HL-60/S4 treated with retinoic acid at 250 ng/mL for 4 days and 3 days (cell line): ENCODE results near the gene FAM241B.

Source experiments
- in situ Hi-C: fragments of 300-500 bp; cut with MboI; formaldehyde crosslinking; loops from 2 replicates; pipeline ENCODE4 v1.7.0; 2022; ENCODE audit warnings: low sequenced_read_pairs

Gene FAM241B, protein sequence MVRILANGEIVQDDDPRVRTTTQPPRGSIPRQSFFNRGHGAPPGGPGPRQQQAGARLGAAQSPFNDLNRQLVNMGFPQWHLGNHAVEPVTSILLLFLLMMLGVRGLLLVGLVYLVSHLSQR

DNA sequence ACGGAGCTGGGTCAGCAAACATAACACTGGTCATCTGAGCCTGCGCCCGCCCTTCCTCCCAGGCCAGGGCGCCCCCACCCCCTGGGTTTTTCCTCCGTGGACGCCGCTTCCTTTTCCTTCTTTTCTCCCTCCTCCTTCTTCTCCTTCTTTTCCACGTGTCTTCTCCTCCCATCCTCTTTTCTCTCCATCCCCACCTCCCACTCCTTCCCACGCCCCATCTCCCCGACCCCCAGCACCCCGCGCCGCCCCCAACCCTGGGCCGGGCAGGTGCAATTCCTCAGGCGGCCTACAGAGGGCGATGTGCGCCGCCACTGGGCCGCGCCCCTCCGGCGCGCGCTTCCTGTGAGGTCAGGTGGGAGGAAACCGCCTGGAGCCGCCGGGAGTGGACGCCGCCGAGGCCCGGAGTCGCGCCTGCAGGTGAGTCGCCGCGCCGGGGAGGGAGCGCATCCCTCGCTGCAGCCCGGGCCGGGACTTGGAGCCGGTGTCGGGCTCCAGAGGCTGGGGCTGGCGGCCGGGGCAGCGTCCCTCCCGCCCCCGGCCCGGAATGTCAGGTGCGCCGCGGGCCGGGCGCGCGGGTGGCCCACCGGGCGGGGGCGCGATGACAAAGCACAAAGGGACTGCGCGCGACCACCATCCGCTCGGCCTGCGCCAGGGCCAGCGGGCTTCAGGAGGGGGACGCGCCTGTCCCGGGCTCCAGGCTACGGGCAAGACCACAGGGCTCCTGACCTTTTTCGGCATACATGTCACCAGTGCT is at the start of gene FAM241B:
FAM241B (plus strand) TSS at position 351 of the 754 bp plus-strand sequence. CDS start 1,497 bp downstream, outside the sequence.
- in situ Hi-C loops = no loop called here

DNA sequence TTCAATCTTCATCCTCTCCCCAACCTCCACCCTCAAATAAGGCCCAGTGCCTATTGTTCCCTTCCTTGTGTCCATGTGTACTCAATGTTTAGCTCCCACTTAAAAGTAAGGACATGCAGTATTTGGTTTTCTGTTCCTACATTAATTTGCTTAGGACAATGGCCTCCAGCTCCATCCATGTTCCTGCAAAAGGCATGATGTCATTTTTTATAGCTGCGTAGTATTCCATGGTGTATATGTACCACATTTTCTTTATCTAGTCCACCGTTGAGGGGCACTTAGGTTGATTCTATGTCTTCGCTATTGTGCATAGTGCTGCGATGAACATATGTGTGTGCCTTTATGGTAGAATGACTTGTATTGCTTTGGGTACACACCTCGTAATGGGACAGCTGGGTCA is 49.6 kb upstream of the FAM241B start:
- in situ Hi-C loops = no loop called here

DNA sequence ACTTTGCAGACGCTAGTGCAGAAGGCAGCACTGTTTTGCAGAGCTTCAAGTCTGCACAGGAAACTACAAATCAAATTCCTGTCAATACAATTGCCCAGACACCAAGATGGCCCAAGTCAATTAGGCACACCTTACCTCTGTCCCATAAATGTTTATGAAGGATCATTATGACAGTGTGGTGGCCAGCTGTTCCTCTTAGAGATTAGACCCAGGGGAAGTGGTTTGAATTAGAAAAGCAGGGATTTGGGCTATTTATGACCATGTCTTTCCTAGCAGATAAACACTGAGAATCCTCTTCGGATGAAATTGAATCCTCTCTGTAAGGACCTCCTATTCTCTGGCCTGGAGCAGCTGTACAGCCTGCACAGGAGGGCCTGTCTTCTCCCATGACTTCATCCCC is 46.9 kb upstream of the FAM241B start:
- in situ Hi-C loops = no loop called here

DNA sequence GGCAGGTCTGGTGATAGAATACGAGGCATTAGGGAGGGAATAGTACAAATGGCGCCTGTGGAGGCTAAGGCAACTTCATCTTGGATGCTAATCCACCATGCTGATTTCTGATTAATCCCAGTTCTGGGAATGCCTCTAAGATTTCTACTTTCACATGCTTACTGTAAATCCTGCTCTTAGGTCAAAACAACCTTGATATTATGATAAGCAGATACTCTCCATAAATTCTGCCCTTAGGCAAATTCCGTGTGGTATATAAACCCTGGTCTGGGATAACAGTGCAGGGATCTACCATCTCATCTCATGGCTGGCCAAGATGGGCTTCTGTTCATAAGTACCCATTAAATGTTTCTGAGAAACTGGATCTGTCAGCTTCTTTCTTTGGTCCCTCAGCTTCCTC is 45.4 kb upstream of the FAM241B start:
- in situ Hi-C loops = no loop called here

DNA sequence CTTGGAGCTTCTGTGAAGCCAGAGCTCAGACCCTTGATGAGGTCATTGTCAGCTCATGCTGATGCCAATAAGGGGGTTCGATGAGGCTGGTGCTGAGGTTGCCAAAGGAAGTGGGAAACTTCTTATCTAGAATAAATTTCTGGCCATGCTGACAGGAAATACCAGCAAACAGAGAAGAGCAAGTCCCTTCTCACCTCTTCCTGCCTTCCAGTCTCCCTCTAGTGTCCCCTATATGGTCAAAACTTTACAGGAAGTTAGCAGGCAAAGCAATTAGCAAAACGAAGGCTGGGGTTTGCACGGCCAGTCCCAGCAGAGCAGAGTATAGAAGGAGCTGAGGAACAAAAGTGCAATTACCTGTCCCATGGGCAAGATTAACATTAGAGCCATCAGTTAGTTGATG is 41.7 kb upstream of the FAM241B start:
- in situ Hi-C loops = no loop called here

DNA sequence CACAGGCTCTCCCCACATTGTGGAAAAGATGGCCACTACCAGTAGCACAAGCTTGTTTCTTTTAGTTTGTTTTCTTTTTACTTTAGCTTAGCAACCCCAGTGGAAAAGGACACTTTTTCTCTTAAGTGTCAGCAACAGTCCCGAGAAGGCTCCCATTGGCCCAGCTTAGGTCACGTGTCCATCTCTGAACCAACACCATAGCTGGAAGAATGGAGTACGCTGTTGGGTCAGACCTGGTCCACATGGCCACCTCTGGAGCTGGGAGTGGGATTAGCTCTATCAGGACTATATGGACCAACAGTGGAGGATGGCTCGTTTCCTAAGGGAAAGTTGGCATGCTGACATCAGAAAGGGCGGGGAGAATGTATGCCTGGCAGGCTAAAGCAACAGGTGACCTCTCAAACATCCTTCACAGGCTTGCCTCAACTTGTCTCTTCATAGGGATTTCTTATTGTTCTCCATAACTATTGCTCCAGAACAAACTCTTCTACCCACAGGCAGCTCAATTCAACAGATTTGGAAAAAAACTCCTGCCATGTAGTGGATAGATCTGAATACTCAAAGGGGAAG is 29.2 kb upstream of the FAM241B start:
- in situ Hi-C loops = no loop called here

DNA sequence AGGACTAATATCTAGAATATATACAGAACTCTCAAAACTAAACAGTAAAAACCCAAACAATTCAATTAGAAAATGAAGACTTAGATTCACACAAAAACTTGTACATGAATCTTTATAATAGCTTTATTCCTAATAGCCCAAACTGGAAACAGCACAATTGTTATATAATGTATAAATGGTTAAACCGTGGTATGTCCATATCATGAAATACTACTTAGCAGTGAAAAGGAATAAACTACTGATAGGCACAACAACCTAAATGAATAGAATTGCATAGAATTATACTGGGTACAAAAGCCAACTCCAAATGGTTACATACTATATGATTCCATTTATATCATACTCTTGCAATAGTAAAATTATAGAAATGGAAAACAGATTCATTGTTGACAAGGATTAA is 21.0 kb upstream of the FAM241B start:
- in situ Hi-C loops = no loop called here

DNA sequence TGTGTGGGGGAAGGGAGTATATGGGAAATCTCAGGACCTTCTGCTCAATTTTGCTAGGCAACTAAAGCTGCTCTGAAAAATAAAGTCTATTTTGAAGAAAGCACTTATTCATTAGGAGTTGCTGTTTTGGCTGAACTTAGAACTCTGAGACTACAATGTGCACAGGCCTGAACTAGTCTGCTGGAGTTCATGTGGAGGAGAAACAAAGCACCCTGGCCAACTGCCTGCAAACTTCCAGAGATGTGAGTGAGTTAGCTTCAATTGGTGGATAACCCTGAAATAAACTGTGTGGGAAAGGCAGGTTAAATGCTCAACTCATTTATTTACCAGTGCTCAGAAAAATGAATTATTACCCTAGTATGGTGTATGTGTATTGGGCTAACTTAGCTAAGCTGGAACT is 17.3 kb upstream of the FAM241B start:
- in situ Hi-C loops = no loop called here

DNA sequence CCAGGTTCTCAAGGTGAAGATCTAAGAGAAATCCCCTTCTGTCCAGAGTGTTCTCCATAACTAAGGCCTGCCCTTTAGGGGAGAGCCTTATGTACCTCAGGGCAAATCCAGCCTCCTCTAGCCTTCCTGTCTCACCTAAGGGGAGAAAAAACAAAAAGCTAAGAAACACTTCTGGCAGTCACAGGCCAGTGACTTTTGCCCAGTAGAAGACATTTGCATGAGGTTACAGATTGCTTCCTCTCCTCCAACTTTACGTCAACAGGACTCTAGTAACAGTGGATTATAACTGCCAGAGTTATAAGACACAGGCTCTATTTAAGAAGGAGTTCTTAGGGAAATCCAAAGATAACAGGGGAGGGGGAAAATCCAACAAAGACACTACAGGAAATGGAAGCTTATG is 15.9 kb upstream of the FAM241B start:
- in situ Hi-C loops = no loop called here

DNA sequence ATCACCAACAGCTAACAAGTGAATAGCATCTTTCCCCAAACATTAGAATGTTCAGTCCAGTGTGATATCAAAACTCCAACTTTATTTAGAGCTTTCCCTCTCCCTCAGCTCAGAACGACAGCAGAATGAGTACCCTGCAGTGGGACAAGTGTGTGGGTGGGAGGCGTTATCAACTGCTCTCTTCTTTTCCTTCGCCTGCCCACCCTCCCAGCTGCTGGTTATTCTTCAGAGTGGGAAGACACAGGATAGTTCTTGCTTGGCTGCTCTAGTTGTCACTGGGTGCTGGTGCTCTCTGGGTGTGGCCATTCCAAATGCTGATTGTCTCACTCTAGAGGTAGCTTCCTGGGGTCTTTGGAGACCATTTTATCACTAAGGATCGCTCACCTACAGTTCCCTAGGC is 13.7 kb upstream of the FAM241B start:
- in situ Hi-C loops = no loop called here

DNA sequence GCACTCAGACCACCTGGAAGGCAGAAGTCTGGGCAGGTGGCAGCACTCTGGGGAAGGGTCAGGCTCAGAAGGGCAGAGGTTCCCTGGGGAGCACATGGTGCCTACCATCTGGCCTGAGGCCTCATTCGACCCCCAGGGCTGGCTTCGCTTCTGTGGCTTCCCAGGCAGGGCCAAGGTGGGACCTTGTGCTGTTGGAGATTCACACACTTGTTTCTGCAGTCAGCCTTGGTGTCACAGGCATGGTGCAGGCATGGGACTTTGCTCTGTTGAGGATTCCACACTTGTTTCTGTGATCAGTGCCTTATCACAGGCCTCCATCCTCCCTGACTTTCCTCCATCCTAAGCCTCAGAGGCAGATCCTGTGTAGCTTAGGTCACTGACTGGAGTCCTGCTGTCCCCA is 11.3 kb upstream of the FAM241B start:
- in situ Hi-C loops = no loop called here

DNA sequence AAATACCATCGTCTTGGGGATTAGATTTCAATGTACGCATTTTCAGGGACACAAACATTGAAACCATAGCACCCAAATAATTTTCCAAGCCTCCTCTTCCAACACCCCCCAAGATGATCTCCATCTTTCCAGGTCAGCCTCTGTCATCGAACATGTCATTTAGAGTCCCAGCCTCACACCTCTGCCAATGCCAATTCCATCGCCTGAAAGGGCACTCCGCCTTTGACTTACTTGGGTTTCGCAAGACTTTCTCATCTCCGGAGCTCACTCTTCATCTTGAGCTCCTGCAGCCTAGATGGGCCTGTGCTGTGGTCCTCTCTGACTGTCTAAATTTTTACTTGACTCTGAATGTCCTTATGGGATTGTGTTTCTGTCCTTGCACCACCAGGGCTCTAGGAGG is 10.4 kb upstream of the FAM241B start:
- in situ Hi-C loops = no loop called here

DNA sequence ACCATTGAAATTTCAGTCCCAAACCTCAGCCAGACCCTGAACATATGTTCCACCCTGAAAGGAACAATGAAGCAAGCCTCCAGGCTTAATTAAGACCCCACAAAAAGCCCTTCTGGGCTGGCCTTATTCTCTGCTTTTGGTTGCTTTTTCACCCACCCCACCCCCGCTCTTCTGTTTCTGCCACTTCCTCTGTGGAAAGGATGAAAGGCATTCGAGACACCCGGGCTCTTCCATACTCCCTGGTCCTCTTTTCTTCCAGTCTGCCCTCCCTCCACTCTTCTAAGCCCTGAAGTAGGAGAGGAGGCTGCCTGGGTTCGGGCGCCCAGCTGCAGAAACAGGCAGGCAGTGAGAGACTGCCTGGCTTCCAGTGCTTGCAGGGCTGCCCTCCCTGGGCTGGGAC is 9.4 kb upstream of the FAM241B start:
- in situ Hi-C loops = no loop called here

DNA sequence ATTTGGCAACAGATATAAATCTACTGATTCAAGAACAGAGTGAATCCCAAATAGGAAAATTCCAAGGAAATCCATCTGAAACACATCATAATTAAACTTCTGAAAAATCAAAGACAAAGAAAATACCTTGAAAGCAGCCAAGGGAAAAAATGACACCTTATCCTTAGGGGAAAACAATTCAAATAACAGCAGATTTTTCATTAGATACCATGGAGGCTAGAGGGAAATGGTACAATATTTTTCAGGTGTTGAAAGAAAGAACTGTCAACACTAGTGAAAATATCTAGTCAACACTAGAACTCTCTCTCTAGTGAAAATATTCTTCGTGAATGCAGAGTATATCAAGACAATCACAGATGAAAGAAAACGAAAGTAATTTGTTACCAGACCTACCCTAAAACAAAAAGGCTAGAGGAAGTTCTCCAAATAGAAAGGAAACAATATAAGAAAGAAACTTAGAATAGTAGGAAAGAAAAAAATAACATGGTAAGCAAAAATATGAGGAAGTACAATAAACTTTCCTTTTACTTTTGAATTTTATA is 5.7 kb upstream of the FAM241B start:
- in situ Hi-C loops = no loop called here

DNA sequence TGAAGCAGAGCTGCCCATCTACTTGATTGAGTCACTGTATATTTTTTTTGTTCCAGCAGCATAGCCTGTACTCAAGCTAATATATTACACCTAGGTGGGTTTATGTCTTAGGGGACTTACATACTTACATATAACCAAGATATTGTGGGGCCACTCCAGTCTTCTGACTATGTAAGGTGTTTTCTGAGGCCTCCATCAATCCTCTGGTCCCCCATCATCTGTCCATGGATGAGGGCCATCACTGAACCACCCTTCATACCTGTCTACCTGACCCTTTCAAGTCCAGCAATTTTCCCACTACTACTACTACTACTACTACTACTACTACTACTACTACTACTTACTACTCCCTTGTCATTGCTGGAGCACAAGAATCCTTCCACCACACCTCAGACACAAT is 3.2 kb upstream of the FAM241B start:
- in situ Hi-C loops = no loop called here

DNA sequence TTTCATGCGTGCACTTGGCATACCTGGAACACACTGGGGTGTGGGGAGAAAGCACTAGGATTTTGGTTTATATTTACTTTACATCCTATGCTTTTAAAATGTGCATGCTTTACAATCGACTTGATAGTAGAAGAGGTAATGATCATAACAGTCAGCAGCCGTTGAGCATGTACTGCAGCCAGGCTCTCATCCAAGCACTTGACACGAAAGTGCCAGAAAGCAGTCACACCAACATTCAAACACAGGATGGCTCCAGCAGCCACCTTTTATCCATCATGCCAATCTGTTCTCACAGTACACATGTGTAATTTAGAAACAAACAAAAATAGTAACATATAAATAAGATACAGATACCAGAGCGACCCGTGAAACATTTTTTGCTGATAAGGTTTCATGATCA is 1.2 kb upstream of the FAM241B start:
- in situ Hi-C loops = no loop called here

DNA sequence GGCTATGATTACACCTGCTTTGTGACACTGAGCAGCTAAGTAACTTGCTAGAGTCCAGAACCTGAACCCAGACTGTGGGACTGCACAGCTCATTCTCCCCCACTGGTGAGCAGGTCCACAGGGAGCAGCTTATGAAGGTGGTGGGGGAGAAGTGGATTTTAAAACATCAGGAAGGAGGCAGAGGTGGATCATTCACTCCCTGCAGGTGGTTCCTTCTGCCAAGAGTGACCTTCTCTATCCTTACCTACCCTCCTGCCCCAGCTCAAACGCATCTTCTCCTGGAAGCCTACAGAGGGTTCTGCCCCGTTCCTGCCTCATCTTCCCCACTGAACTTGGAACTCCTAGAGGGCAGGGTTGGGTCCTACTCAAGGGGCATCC is 539 bp upstream of the FAM241B start:
- in situ Hi-C loops = no loop called here

DNA sequence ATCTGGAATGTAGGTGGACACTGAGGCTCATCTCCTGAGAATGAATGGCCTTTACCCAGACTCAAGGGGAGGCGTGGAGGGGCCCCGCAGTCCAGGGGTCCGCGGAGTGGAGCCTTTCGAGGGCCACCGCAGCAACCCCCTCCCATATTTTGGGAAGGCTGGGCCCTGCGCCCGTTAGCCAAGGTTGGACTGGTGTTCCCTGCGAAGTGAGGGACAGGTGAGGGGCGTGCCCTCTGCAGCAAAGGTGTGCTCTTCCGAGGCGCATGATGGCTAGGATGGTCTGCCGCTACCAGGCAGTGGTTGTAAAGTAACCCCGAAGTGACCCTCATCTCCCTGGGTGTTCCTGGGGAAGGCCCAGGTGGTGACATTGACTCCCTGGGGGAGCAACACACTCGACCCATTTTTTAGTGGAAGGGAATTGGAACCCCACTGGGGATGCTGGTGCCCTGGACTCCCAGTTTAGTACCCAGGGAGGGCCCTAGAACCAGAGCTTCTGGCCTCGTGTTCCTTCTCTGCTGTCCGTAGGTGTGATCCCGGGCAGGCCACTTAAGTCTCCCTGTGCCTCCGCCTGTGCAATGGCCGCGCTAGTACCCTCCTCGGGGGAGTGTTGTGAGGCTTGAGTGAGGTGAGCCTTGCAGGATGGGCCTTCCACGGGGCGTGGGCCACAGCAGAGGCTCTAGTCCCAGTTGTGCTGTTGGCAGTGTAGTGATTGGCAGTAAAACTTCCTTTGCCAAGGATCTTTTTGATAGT is 779 bp downstream of the FAM241B start:
- in situ Hi-C loops = no loop called here

DNA sequence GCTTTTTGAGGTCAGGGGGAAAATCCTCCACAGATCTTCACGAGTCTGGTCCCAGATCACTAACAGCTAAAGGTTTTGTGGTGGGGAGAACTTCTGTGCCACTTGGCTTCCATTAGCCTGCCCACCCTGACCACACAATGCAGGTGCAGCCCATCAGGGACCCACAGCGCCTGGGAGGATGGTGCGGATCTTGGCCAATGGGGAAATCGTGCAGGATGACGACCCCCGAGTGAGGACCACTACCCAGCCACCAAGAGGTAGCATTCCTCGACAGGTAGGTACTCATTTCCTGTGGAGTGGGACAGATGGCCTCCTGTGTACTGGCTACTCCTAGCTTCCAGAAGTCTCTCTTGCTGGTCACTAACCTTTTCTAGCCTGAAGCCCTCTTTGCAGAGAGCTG is 1.5 kb downstream of the FAM241B start:
- in situ Hi-C loops = no loop called here

DNA sequence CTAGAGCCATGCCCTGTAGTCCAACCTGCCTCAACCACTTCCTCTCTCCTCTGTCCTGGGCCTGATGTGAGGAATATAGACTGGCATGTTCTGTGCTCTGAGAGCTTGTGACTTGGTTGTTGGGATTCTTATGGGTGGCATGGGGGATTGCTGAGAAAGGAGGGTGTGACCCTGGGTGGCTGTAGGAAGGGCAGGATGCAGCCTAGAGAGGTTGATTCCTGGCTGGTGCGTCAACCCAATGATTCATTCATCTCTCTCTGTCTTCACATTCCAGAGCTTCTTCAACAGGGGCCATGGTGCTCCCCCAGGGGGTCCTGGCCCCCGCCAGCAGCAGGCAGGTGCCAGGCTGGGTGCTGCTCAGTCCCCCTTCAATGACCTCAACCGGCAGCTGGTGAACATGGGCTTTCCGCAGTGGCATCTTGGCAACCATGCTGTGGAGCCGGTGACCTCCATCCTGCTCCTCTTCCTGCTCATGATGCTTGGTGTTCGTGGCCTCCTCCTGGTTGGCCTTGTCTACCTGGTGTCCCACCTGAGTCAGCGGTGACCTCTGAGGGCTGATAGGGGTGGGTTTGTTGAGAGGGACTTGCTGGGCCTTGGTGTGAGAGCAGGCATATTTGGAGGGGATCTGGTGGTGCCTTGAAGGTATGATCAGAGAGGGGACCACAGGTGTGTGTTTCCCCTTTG is 2.6 kb downstream of the FAM241B start:
- in situ Hi-C loops = no loop called here
